ENCODE results near the gene SPATA2L. TPM values are rescaled to one million over a fixed set of nuclear protein-coding genes. Genes with fewer than 3 reads are reported as not detected.

SPATA2L gene
- total and polyA plus RNA-seq, 2 of the 13 experiments (the other 11 are each of a cell fraction or from before 2014, with no cell fraction given) = 9.1 to 20.7 TPM

- TF ChIP-seq ZNF672 (CRISPR knock-in tag; IDR thresholded peaks at IDR 0.05) (no peak), KLF11 (CRISPR knock-in tag; IDR thresholded peaks at IDR 0.05) (peak; percentile 70; the same call in 1 of the 2 replicates), ATF2 (CRISPR knock-in tag; IDR thresholded peaks at IDR 0.05) (0 out of 2 replicates have a peak, but pooled peaks have one; percentile 7), NRL (CRISPR knock-in tag; IDR thresholded peaks at IDR 0.05; ENCODE audit: borderline replicate concordance) (no peak; the same call in 1 of the 2 replicates), ZBTB20 (CRISPR knock-in tag; IDR thresholded peaks at IDR 0.05; ENCODE audit: borderline replicate concordance, low read depth) (no peak), WIZ (CRISPR knock-in tag; IDR thresholded peaks at IDR 0.05) (0 out of 2 replicates have a peak, but pooled peaks have one; percentile 33), CBX2 (IDR thresholded peaks at IDR 0.05; ENCODE audit: low read depth, low read length) (no peak), CBX2 (CRISPR knock-in tag; IDR thresholded peaks at IDR 0.05; ENCODE audit: low read depth) (no peak), NKX3-1 (CRISPR knock-in tag; IDR thresholded peaks at IDR 0.05) (peak; percentile 59; the same call in 1 of the 2 replicates), SOX6 (IDR thresholded peaks at IDR 0.05) (no peak), SOX6 (CRISPR knock-in tag; IDR thresholded peaks at IDR 0.05) (0 out of 2 replicates have a peak, but pooled peaks have one; percentile 16), THAP7 (CRISPR knock-in tag; IDR thresholded peaks at IDR 0.05) (peak; percentile 19; the same call in 1 of the 2 replicates), SP2 (CRISPR knock-in tag; IDR thresholded peaks at IDR 0.05) (peak; percentile 85), ZMAT3 (CRISPR knock-in tag; conservative IDR thresholded peaks at IDR 0.05) (peak; percentile 90; the same call in 1 of the 2 replicates), ZNF691 (CRISPR knock-in tag; IDR thresholded peaks at IDR 0.05; ENCODE audit: borderline replicate concordance, low read depth) (no peak; the same call in 1 of the 2 replicates), YEATS2 (CRISPR knock-in tag; IDR thresholded peaks at IDR 0.05; ENCODE audit: borderline replicate concordance) (peak; percentile 80; the same call in 1 of the 2 replicates), RXRA (CRISPR knock-in tag; IDR thresholded peaks at IDR 0.05) (peak; percentile 39; the same call in 1 of the 2 replicates), ZNF225 (CRISPR knock-in tag; IDR thresholded peaks at IDR 0.05) (0 out of 2 replicates have a peak, but pooled peaks have one; percentile 45)
- TF ChIP-seq, protein P1, sequence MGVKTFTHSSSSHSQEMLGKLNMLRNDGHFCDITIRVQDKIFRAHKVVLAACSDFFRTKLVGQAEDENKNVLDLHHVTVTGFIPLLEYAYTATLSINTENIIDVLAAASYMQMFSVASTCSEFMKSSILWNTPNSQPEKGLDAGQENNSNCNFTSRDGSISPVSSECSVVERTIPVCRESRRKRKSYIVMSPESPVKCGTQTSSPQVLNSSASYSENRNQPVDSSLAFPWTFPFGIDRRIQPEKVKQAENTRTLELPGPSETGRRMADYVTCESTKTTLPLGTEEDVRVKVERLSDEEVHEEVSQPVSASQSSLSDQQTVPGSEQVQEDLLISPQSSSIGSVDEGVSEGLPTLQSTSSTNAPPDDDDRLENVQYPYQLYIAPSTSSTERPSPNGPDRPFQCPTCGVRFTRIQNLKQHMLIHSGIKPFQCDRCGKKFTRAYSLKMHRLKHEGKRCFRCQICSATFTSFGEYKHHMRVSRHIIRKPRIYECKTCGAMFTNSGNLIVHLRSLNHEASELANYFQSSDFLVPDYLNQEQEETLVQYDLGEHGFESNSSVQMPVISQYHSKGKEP (CRISPR knock-in tag; IDR thresholded peaks at IDR 0.05) = no peak
- TF ChIP-seq, protein P2, sequence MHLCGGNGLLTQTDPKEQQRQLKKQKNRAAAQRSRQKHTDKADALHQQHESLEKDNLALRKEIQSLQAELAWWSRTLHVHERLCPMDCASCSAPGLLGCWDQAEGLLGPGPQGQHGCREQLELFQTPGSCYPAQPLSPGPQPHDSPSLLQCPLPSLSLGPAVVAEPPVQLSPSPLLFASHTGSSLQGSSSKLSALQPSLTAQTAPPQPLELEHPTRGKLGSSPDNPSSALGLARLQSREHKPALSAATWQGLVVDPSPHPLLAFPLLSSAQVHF (CRISPR knock-in tag; IDR thresholded peaks at IDR 0.05) = 0 out of 2 replicates have a peak, but pooled peaks have one; percentile 60
Observed at GRCh38 chr16:89701425-89702406, at the start of gene SPATA2L (continued).
